Measurements from ENCODE around the gene PLK1.
"Not testable (repeated sequence)": the region's sequence is repeated elsewhere in the genome, so short reads cannot be mapped to it uniquely, and the experiment has no call there.

Gene PLK1

DNA sequence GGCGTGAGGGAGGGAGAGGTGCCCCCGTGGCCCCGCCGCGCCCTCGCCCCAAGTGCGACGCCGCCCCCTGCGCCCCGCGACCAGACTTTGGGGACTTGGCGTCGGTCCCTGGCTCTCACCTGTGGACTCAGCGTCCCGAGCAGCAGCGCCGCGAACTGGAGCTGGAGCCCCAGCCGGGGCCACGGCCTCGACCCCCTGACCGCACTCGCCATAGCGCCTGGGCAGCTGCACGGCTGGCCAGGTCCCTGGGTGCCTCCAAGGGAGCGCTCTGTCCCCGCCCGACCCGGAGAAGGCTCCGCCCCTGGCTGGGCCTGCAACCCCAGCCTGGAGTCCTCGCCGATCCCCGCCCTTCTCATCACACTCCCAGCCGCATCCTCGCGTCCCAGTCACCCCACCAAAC lies 34.3 kb downstream of the PLK1 start, which contains the start of gene ERN2:
Gene ERN2 (minus strand): TSS at position 247 of the 400 bp plus-strand sequence. CDS start 35 bp downstream, at position 212.
- no peak for DNase-seq

DNA sequence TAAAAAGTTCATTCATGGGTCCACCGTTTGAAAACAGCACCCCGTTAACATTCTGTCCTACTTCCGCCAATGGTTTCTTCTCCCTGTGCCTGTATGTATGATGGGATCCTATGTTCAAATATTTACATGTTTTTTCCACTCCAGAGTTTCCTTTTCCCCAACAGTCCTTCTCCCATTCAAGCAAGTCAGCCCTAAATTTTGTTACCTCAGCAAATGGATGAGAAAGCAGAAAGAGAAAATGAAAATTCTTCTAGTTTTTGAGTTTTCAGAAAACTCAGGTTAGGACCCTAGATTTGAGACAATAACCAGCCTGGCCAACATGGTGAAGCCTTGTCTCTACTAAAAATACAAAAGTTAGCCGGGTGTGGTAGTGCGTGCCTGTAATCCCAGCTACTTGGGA lies 37.8 kb downstream of the PLK1 start:
- no peak for DNase-seq

- not testable (repeated sequence) for DNase-seq
These were observed 44.0 kb downstream of the PLK1 start for GRCh38 chr16:23722613-23723240.

DNA sequence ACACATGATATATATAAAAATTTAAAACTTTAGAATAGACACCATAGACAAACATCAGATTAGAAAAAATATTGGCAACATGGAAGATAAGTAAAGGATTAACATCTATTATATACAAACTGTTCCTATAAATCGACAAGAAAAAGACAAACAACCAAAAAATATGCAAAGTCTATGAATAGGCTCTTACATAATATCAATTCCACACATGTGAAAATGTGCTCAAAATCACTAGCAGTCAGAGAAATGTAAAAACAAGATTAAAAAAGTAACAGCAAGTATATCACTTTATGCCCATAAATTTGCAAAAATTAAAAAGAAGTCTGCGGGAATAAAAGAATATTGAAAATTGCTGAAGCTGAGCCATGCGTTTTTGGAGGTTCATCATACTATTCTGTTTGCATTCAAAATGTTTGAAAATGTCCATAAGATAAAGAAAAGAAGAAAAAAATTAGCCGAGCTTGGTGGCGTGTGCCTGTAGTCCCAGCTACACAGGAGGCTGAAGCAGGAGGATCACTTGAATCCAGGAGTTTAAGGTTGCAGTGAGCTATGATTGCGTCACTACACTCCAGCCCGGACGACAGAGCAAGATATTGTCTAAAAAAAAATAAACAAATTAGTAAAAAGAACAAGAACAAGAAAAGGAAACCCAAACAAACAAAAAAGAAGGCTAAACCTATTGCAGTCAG lies 45.6 kb downstream of the PLK1 start:
- DNase-seq, result no peak

GRCh38 chr16:23724785-23725131 lies 46.1 kb downstream of the PLK1 start:
- no peak for DNase-seq

DNA sequence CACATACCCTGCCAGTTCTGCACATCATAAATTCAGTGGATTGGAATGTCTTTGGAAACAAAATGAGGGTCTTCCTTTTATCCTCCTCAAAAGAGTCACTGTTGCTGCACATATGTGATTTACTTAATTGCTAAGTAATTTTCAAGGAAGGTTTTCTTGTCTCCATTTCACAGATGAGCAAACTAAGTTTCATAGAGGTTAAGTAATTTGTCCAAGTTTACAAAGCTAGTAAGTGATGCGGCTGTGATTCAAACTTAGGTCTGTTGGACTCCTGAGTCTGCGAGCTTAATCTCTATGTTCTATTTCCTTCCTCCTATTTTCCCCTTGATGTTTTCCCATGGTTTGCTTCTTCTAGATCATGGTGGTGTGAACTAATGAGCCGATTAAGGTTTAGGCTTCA lies 48.0 kb downstream of the PLK1 start:
- no peak for DNase-seq

- no peak for DNase-seq
These were observed 49.4 kb downstream of the PLK1 start for GRCh38 chr16:23728112-23728477.

DNA sequence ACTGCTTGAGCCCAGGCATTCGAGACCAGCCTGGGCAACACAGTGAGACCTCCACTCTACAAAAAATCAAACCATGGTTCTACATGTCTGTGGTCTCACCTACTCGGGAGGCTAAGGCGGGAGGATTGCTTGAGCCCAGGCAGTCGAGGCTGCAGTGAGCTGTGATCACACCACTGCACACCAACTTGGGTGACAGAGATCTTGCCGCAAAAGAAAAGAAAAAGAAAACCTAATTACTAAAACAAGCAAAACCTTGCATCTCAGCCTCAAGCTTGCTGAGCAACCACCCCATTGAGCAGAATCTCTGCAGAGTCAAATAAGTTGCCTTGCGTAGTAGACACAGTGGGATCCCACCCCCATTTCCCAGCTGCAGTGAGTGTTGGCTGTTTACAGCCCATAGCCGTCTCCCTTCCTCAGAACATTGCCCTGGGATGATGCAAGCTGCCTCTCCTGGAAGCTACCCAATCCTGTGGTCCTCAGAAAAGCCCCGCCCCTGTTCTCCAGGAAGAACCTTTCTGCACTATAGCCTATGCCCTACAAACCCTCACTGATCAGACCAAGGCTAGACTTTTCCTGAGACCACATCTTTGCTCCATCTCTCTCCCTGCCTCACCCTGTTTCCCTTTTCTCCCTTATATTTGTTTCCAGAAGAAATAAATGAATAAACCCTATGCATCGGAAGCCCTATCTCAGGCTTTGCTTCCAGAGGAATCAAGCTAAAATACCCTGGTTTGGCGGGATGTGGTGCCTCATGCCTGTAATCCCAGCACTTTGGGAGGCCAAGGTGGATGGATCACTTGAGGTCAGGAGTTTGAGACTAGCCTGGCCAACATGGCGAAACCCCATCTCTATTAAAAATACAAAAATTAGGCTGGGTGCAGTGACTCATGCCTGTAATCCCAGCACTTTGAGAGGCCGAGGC lies 51.1 kb downstream of the PLK1 start:
- DNase-seq, result no peak

DNA sequence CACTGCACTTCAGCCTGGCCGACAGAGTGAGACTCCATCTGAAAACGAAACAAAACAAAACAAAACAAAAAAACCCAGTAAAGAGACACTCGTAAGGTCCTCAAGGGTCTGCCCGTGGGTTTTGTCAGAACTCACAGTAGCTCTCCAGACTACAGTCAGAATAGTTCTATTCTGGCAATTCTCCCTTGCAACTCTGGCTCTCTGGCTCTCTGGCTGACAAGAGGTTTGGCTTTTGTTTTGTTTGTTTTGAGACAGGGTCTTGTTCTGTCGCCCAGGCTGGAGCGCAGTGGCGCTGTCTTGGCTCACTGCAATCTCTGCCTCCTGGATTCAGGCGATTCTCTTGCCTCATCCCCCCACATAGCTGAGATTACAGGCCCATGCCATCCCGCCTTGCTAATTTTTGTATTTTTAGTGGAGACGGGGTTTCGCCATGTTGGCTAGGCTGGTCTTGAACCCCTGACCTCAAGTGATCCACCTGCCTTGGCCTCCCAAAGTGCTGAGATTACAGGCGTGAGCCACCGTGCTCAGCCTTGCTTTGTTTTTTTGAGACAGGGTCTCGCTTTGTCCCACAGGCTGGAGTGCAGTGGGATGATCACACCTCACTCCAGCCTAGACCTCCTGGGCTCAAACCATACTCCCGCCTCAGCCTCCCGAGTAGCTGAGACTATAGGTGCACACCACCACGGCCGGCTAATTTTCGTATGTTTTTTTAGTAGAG lies 55.6 kb downstream of the PLK1 start:
- DNase-seq, result no peak

- DNase-seq, result not testable (repeated sequence)
These were observed 58.8 kb downstream of the PLK1 start for GRCh38 chr16:23737423-23738028.

DNA sequence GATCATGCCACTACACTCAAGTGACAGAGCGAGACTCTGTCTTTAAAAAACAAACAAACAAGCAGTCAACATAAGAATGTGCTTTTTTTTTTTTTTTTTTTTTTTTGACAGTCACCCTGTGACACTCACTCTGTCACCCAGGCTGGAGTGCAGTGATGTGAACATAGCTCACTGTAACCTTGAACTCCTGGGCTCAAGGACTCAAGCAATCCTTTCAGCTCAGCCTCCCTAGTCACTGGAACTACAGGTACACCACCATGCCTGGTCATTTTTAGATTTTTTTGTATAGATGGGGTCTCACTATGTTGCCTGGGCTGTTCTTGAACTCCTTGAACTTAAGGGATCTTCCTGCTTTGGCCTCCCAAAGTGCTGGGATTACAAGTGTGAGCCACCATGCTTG lies 60.8 kb downstream of the PLK1 start:
- no peak for DNase-seq

Measured in 8988T (cell line).